Stimulated activated CD4-positive, alpha-beta T cell treated with anti-CD3 and anti-CD28 coated beads, Interleukin-1b, Interleukin-23, amount 100 ng/mL, for 24 hours (primary cell): ENCODE measurements around the gene YDJC.
A peak's percentile ranks its signal among the peaks of the same experiment; 100 is the strongest.
"Not testable (repeated sequence)": the region's sequence is repeated elsewhere in the genome, so short reads cannot be mapped to it uniquely, and the experiment has no call there.

Source experiments
- DNase-seq, 4 experiments: peaks; one replicate each; pipeline ENCODE4 v3.0.0-alpha.2; 2020; ENCODE audit warnings: low read depth in 4 of 4, low spot score in 1 of 4

The YDJC gene

DNA sequence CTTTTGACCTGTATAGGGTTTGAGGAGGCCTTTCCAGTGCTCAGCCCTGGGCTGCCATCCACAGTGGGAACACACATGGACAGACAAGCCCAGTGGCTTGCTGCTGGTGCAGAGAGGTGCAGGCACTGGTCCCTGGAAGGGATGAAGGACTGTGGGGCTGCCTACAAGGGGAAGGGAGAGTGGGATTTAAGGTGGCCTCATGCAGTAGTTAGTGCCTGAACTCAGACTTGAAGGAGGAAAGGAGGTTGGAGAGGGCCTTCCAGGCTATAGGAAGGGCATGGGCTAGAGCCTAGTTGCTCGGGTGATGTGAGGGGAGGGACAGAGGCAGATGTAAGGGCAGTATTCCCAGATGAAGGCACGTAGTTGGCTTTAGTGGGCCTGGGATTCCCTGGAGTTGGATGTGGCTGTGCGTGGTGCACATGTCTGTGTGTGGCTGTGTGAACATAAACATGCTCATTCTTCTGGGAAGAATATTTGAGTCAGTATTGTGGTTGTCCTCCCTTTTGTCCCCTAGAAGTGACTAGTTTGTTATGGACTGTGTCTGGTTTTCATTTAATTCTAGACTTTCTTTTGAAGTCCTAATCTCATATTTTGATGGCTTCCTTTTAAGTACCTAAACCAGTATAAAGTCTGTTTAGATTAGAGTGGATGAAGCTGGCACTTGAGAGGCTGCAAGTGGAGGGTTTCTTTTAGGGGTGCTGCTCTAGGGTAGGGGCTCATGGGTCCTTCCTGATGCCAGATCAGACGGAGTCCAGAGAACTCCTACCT is 18.4 kb downstream of the YDJC start:
- no peak for DNase-seq

DNA sequence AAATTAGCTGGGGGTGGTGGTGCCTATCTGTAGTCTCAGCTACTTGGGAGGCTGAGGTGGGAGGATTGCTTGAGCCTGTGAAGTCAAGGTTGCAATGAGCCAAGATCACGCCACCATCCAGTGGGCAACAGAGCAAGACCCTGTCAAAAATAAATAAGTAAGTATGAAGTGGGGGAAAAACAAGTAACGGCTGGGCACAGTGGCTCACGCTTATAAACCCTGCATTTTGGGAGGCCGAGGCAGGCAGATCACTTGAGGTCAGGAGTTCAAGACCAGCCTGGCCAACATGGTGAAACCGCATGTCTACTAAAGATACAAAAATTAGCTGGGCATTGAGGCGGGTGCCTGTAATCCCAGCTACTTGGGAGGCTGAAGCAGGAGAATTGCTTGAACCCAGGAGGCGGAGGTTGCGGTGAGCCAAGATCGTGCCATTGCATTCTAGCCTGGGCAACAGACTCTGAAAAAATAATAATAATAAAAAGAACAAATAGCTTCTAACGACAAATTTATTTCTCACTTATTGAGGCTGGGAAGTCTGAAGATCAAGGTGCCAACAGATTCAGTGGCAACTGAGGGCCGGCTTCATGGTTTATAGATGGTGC is 20.2 kb downstream of the YDJC start:
- DNase-seq = not testable (repeated sequence)

DNA sequence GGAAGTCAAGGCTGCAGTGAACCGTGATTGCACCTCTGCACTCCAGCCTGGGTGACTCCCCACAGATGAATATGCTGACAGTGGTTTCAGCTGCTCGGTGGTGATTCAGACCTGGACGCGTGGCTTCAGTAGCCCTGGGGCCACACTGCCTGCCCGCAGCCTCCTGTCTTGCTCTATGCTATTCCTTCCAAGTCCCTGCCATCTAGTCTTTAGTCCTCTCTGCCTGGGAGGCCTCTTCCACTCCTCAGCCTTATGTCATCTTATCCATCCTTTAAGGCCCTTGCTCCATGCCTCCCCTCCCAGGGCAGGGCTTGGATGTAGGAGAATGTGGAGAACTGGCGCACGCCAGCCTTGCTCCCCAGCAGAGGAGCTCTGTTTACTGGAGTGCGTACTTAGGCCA is 23.0 kb downstream of the YDJC start:
- DNase-seq = no peak

DNA sequence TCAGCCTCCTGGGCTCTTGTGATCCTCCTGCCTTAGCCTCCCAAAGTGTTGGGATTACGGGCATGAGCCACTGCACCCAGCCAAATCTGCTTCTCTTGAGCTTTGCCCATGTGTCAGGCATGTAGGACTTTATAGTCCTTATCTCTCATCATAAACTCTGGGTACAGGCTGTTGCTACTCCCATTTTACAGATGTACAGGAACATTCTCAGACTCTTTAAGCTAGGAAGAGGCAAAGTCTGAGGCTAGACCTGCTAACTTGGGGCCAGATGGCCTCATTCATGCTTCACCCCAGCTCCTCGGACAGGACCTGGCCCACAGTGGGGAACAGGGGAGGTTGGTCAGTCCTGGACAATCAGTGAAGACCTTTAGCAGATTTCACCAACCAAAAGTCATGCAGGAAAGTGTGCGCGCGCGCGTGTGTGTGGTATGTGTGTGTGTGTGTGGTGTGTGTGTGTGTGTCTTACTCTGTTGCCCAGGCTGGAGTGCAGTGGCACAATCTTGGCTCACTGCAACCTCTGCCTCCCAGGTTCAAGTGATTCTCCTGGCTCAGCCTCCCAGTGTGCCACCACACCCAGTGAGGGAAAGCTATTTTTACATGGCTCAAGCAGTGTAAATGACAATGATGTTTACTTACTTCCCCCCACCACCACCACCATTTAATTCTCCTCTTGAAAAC is 23.8 kb downstream of the YDJC start:
- no peak for DNase-seq

DNA sequence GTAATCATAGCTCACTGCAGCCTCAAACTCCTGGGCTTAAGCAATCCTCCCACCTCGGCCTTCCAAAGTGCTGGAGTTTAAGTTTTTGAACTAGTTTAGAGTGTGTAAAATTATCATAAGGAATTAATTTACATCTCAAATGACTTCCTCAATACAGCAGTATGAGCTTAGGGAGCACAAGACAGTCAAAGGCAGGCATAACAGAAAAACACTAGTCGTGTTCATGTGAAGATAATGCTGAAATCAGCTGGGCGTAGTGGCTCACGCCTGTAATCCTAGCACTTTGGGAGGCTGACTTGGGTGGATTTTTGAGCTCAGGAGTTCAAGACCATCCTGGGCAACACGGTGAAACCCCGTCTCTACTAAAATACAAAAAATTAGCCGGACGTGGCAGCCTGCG is 25.8 kb downstream of the YDJC start:
- DNase-seq = no peak

DNA sequence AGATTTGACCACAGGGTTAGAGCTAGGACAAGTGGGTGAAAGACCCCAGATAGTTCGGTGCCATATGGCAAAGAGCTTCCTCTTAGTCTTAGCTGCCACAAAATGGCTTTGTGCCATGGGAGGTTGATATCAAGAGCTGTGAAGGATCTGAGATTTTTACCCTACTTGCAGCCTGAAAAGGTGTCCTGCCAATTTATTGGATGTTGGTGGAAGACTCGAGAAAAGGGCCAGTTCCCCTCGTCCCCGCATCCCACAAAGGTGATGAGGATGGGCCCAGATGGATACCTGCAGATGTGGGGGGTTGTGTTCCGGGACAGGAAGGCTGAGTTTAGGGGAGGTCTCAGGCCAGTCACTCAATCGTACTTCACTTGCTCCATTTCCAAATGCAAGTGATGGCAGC is 27.2 kb downstream of the YDJC start:
- no peak for DNase-seq

DNA sequence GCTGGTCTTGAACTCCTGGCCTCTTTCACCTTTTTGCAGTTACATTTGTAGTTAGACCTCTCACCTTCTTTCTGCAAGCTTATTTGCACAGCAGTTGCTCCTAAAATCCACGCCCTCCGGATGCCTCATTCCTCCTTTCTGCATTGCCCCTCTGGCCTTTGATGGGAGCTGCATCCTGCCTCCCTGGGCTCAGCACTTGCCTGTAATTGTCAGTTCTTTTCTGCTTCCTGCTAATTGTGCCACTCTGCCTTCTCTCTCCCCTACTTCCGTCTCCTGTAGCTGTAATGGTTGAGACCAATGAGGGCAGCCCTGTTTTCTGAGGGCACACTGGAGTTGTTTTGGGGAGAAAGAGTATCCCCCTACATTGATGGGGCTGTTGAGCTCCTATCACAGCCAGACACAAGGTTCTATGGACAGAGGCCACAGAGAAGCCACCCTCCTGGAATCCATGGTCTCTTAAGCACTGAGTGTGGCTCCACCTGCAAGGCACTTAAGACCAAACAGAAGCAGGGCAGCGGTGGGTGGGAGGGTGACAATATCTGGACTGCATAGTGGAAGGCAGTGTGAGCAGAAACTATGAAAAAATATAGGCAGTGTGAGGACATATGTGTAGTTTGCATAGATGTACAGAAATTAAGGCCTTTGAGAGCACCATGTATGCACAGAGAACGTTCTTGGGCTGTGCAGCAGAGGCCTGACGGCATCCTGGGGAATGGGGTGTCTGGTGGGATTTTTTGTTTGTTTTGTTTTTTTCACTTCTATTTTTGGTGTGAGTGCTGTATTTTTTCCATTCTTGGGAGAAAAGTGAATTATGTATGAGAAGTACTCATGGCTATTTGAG is 30.5 kb downstream of the YDJC start:
- DNase-seq = no peak

DNA sequence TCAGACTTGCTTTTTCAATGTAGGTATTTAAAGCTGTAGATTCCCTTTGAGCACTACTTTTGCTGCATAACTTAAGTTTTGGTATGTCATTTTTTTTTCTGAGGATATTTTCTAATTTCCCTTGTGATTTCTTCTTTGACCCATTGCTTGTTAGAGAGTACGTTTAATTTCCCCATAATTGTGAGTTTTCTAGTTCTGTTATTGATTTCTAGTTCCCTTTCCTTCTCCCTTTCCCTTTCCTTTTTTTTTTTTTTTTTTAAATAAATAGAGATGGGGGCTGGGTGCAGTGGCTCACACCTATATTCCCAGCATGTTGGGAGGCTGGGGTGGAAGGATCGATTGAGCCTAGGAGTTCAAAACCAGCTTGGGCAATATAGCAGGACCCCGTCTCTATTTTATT is 31.5 kb downstream of the YDJC start:
- DNase-seq = no peak

DNA sequence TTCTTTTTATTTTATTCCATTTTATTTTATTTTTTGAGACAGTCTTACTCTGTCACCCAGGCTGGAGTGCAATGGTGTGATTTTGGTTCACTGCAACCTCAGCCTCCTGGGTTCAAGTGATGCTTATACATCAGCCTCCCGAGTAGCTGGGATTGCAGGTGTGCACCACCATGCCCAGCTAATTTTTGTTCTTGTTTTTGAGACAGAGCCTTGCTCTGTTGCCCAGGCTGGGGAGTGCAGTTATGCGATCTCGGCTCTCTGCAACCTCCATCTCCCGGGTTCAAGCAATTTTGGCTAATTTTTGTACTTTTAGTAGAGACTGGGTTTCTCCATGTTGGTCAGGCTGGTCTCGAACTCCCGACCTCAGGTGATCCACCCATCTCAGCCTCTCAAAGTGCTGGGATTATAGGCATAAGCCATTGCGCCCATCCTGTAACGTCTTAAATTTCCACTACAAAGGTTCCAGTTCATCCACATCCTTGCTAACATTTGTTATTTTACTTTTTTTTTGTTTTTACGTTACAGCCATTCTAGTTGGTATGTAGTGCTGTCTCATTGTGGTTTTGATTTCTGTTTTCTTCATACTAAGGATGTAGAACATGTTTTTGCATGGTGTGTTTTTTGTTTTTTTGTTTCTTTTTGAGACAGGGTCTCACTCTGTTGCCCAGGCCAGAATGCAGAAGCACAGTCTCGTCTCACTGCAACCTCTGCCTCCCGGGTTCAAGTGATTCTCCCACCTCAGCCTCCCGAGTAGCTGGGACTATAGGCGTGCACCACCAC is 33.3 kb downstream of the YDJC start:
- DNase-seq = not testable (repeated sequence)

DNA sequence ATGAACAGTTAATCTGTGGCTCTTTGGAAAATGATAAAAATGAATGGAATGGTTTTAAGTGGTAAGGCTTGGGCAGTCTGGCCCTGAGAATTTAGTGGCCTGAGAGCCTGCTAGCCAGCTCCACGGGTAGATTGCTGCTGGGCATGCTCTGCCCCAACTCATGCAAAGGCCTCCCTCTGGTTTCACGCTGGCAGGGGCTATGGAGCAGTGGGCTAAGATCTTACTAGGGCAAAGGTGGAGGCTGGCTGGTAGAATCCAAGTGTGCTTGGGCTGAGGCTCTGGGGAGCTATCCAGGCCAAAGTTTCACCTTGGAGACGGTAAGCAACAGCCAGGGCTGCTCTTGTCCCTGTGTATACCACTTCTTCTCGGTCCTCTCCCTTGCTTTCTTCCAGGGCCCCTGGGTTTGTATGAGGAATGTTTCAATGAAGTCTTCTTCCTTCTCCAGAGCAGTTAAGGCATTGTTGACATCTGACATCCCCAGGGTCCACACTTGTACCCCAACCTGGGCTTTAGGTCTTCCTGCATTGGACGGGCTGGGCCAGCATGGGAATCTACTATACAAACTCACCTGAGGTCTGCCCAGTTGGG is 34.9 kb downstream of the YDJC start:
- DNase-seq = no peak

DNA sequence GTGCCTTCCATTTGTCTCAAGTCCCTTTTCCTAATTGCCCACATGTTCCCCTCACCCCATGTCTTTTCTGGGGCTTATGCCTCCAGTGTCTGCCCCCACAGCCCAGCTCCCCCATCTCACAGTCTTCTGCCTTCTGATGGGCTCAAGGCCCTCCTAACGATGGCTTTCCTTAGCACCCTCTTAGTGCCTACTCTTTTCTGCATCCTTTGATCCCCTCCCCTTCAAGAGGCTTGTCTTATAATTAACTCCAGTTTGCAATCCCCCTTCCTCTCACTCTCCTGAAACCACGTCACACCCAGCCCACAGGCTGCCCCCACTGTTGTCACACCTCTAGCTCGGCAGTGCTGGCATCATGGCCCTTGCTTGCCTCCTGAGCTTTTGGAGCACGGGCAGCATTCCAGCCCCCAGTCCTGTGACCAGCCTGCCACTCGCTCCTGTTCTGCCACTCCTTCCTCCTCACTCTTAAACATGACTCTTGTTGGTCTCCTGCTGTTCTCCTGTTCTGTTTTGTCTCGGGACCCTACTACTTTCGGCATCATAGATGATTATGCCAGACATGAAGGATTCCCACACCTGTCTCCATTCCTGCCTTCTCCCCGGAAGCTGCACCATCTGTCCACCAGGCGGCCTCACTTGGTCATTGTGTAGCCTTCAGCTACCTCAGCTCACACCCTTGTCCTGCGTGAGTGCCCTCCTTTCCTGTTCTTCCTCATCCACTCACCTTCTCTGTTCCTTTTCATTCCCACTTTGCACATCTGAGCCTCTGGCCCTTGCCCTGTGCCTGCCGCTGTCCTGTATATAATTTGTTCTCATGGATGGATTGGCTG is 36.2 kb downstream of the YDJC start:
- no peak for DNase-seq

DNA sequence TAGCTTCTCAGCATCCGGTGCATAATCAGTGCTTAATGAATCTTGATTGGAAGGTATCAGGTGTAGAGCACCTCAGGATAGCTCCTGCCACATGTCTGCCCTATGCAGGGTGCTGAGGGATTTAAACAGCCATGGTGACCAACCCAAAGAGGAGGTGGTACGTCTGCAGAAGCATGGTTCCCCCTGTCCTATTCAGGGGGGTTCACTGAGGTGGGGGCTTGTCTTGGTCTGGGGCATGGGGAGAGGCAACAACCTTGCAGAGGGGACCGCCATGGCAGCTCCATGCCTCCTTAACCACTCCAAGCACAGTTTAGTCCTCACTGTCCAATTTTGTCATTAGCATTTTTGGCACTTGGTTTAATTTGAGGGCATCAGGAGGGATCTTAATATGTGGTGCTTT is 37.4 kb downstream of the YDJC start:
- no peak for DNase-seq

DNA sequence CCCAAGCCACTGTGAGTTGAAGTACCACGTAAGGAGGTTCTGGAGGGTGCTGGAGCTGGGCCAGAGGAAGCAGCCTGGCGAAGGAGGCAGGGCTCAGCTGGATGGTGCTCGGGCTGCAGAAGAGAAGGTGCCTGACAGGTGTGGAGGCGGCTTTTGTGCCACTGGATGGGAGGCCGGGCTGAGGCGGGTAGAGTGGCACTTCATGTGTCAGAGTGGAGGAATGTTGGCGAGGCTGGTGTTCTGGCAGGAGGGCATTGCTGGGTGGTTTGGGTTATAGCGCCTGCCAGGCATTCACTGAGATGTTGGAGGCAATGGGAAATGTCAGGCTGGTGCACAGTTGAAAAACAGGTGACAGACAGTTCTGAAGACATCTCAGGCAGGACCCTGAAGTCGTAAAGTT is 38.1 kb downstream of the YDJC start:
- no peak for DNase-seq

DNA sequence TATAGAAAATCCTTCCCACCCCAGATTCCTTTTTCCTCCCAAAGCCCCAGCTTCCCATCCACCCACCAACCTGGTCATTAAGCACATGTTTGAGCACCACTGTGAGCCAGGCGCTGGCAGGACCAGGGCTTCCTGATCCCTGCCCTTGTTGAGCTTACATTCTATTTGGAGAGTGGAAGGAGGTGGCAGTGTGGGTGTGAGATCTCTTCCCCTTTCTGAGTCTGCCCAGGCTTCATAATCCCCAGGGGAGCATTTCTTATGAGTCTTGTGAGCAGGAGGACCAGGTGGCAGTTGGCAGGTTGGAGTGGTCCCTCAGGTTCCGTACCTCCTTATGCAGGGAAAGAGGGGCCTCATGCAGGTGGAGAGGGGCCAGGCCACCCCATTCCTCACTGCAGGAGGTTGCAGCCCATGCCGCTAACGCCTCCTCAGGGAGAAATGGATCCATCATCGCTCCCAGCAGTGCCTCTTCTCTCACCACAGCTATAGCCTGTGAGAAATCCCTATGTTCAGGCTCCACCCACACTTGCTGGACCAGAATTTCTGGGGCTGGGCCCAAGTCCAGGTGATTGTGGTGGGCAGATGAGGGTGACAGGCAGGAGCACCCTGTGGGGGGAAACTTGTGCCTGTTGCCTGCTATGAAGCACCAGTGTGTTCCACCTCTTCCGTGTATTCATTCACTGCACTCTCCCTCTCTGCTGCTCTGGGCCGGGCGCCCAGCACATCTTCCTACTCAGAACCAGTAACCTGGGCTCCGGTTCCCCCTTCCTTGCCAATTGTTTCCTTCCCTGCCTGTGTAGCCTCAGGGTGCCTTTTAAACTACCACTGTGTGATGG is 38.8 kb downstream of the YDJC start:
- no peak for DNase-seq

DNA sequence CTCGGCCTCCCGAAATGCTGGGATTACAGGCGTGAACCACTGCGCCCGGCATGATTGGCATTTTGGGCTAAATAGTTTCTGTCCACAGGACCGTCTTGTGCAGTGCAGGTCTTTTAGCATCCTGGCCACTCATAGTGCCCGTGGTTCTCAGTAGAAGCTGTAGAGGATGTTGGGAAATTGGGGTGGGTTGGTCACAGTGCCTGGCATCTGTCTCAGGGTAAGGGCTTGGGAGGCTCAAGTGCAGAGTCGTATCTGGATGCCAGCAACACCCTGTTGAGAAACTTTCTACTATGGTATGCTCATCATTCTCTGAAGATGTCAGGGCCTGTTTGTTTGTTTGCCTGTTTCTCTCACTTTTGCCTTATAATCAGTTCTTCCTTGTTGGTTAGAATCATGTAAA is 40.4 kb downstream of the YDJC start:
- no peak for DNase-seq

DNA sequence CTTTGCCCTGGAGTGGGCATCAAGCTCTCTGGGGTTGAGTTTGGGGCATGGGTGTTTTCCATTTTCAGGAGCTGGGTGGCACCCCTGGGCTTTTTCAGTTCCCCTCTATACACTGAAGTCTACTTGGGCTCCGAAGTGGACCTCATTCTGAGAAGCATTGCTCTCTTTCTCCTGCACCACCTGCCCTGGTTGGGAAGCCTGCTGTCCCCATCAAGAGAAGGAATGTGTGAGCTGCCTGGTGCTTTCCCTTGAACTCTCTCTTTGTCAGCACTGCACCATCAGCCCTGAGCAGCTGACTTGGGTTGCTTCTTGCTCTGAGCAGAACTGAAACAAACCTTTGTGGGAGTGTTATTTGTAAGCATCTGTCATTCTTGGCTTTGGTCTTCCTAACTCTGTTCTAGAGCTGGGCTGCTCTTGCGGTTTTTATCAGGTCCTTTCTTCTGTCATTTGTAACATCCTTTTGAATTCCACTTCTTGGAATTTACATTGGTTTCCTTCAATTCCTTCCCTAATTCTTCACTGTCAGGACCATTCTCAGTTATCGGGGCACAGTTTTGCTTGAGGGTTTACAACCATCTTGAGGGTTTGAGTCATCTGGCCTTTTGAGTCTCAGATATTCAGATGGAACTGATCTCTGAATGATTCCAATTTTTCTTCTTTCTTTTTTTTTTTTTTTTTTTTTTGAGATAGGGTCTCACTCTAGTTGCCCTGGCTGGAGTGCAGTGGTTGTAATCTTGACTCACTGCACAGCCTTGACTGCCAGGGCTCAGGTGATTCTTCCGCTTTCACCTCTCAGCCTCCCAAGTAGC is 41.8 kb downstream of the YDJC start:
- peak in 2 of 4 experiments; percentile 39 to 43 for DNase-seq

DNA sequence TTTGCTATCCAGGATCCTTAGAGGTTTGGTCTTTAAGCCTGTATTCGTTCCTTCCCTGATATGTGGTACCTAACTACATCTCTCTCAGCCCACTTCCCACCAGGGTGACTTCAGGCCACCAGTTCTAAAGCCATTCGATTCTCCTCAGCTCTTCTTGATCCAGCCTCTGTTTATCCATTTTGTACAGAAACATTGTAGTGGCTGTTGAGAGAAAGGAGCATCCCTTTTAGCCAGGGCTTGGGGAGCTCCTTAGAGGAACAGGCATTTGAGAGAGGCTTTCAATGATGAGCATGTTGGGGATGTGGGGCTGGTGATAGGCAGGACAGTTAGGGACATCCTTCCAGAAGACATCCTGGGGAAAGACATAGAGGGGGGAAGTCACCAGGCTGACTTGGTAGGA is 44.4 kb downstream of the YDJC start:
- DNase-seq = no peak
